ENCODE measurements around the gene PDE2A.

PDE2A gene

GRCh38 chr11:72673943-72674828 lies at the start of gene PDE2A:
Gene PDE2A (minus strand): TSS chr11:72674422. CDS start chr11:72674207, 215 bp downstream.
- no peak for DNase-seq

- DNase-seq, result no peak
These were observed 49.3 kb upstream of the PDE2A start for GRCh38 chr11:72723508-72723907.

GRCh38 chr11:72722050-72722748 lies 48.0 kb upstream of the PDE2A start:
- DNase-seq, result peak; percentile 93

- DNase-seq, result peak; percentile 41
These were observed 47.4 kb upstream of the PDE2A start for GRCh38 chr11:72721689-72722049.

GRCh38 chr11:72721276-72721675 lies 47.1 kb upstream of the PDE2A start:
- DNase-seq, result no peak

- DNase-seq, result no peak
These were observed 46.6 kb upstream of the PDE2A start for GRCh38 chr11:72720784-72721183.

- DNase-seq, result no peak
These were observed 45.8 kb upstream of the PDE2A start for GRCh38 chr11:72720047-72720446.

- DNase-seq, result no peak
These were observed 45.3 kb upstream of the PDE2A start for GRCh38 chr11:72719551-72719950.

- DNase-seq, result no peak
These were observed 44.9 kb upstream of the PDE2A start for GRCh38 chr11:72719144-72719543.

- DNase-seq, result no peak
These were observed 43.9 kb upstream of the PDE2A start for GRCh38 chr11:72718101-72718501.

GRCh38 chr11:72716788-72717435 lies 42.7 kb upstream of the PDE2A start:
- DNase-seq, result no peak

GRCh38 chr11:72716290-72716689 lies 42.1 kb upstream of the PDE2A start:
- no peak for DNase-seq

- no peak for DNase-seq
These were observed 38.6 kb upstream of the PDE2A start for GRCh38 chr11:72712841-72713240.

GRCh38 chr11:72712168-72712751 lies 38.0 kb upstream of the PDE2A start:
- DNase-seq, result no peak

- DNase-seq, result no peak
These were observed 36.9 kb upstream of the PDE2A start for GRCh38 chr11:72711141-72711540.

- DNase-seq, result no peak
These were observed 36.1 kb upstream of the PDE2A start for GRCh38 chr11:72710278-72710677.

GRCh38 chr11:72709478-72710238 lies 35.4 kb upstream of the PDE2A start:
- no peak for DNase-seq

- DNase-seq, result no peak
These were observed 32.8 kb upstream of the PDE2A start for GRCh38 chr11:72707032-72707431.

GRCh38 chr11:72706579-72706978 lies 32.4 kb upstream of the PDE2A start:
- DNase-seq, result no peak

- no peak for DNase-seq
These were observed 31.5 kb upstream of the PDE2A start for GRCh38 chr11:72705442-72706365.

- DNase-seq, result no peak
These were observed 30.6 kb upstream of the PDE2A start for GRCh38 chr11:72704783-72705265.

Data from CD4-positive, alpha-beta T cell treated with Interleukin-4 for 4 hours (primary cell).